Endothelial cell of umbilical vein (primary cell): ENCODE measurements around the gene ACTMAP. TPM values are rescaled to one million over a fixed set of nuclear protein-coding genes. Genes with fewer than 3 reads are reported as not detected.

Experiments used
- BruUV-seq: library from RNA; stranded (reverse); fragments of 400-500 nt; replicated peaks from 2 replicates; lab custom pipeline; 2021; lab: Mats Ljungman, UMichigan
- CTCF ChIA-PET: fragments of 300-600, 350-600 bp; sonication (Branson Sonifier 250); formaldehyde crosslinking; loops from one replicate; lab custom pipeline; 2021; ENCODE audit warnings: antibody characterized with exemption, inconsistent platforms; lab: Charles Lee
- POLR2A ChIA-PET: fragments of 300-600, 350-600 bp; sonication (Branson Sonifier 250); formaldehyde crosslinking; loops from one replicate; lab custom pipeline; 2021; ENCODE audit warnings: antibody characterized with exemption, inconsistent platforms; lab: Charles Lee
- DNase-seq: peaks from one replicate; pipeline ENCODE4 v3.0.0-alpha.2; 2011; ENCODE audit warnings: low read depth, low spot score
- FAIRE-seq: peaks from 2 replicates; lab custom pipeline; 2011; peaks lifted over from hg19 to GRCh38; lab: Jason Lieb, UNC
- H2AFZ ChIP-seq: 2 replicates; pipeline ENCODE4 v1.6.0; 2012; ENCODE audit warnings: low read depth, low read length, control low read depth, inconsistent platforms
- H3K27ac ChIP-seq: 2 replicates; pipeline ENCODE4 v1.5.1; 2011; ENCODE audit warnings: low read depth, mild to moderate bottlenecking, control low read depth, low read length, moderate library complexity; ENCODE audit not compliant: insufficient read depth
- H3K27me3 ChIP-seq, 2 experiments: 2 replicates each; pipeline versions ENCODE4 v1.6.0 to v1.6.1; 2011; ENCODE audit warnings: low read length in 2 of 2, mixed read lengths in 1 of 2; ENCODE audit not compliant: control insufficient read depth in 2 of 2, insufficient read depth in 2 of 2
- H3K36me3 ChIP-seq, 2 experiments: 2 replicates in 1 of 2; 3 replicates in 1 of 2; pipeline ENCODE4 v1.5.1; 2011; ENCODE audit warnings: low read length in 2 of 2, mild to moderate bottlenecking in 1 of 2, moderate library complexity in 1 of 2; ENCODE audit not compliant: control insufficient read depth in 2 of 2, insufficient read depth in 2 of 2; ENCODE audit errors: extremely low read depth in 1 of 2
- H3K4me1 ChIP-seq: 3 replicates; pipeline ENCODE4 v1.5.1; 2011; ENCODE audit warnings: mild to moderate bottlenecking, low read length; ENCODE audit not compliant: control insufficient read depth, insufficient read depth; ENCODE audit errors: extremely low read depth
- H3K4me2 ChIP-seq: 2 replicates; pipeline ENCODE4 v1.6.1; 2011; ENCODE audit warnings: low read length, control low read depth, mixed read lengths; ENCODE audit not compliant: insufficient read depth
- H3K4me3 ChIP-seq, 3 experiments: fragments of 200-600 bp in 1 of 3; sonication (generic), shearing (Covaris generic) in 1 of 3; replicated peaks in 1 of 3; 2 replicates each; pipeline ENCODE4 v1.5.1; 2011 to 2016; ENCODE audit warnings: control low read depth in 3 of 3, low read length in 3 of 3, mild to moderate bottlenecking in 2 of 3, inconsistent platforms in 1 of 3, low read depth in 1 of 3, moderate library complexity in 1 of 3; ENCODE audit not compliant: insufficient read depth in 1 of 3
- H3K79me2 ChIP-seq: 2 replicates; pipeline ENCODE4 v1.6.0; 2012; ENCODE audit warnings: low read length, inconsistent platforms; ENCODE audit not compliant: control insufficient read depth, insufficient read depth
- H3K9ac ChIP-seq: replicated peaks from 2 replicates; pipeline ENCODE3; 2011; ENCODE audit warnings: low read length, control low read depth; ENCODE audit not compliant: insufficient read depth; ENCODE audit errors: extremely low read depth
- H3K9me1 ChIP-seq: replicated peaks from 3 replicates; pipeline ENCODE4 v1.6.0; 2011; ENCODE audit warnings: mild to moderate bottlenecking, low read length; ENCODE audit not compliant: control insufficient read depth, insufficient read depth; ENCODE audit errors: extremely low read depth
- H3K9me3 ChIP-seq: replicated peaks from 2 replicates; pipeline ENCODE4 v1.5.1; 2012; ENCODE audit warnings: low read length, inconsistent platforms; ENCODE audit not compliant: control insufficient read depth, insufficient read depth
- H4K20me1 ChIP-seq: replicated peaks from 2 replicates; pipeline ENCODE3; 2011; ENCODE audit warnings: mild to moderate bottlenecking, low read length; ENCODE audit not compliant: control insufficient read depth, insufficient read depth; ENCODE audit errors: extremely low read depth
- EZH2 ChIP-seq: IDR thresholded peaks from 2 replicates; pipeline ENCODE4 v1.6.1; 2012; ENCODE audit warnings: borderline replicate concordance, low read depth, mild to moderate bottlenecking, moderate library complexity, low read length, inconsistent platforms; ENCODE audit not compliant: severe bottlenecking
- FOS ChIP-seq: IDR thresholded peaks from 2 replicates; pipeline ENCODE4 v1.6.1; 2011; ENCODE audit warnings: mild to moderate bottlenecking, low read length, moderate library complexity, borderline replicate concordance; ENCODE audit not compliant: insufficient read depth
- GATA2 ChIP-seq: IDR thresholded peaks from 2 replicates; pipeline ENCODE4 v1.7.0; 2011; ENCODE audit warnings: low read depth, mild to moderate bottlenecking, moderate library complexity, mixed read lengths, low read length; ENCODE audit not compliant: insufficient read length, insufficient read depth
- JUN ChIP-seq: IDR thresholded peaks from 2 replicates; pipeline ENCODE4 v1.6.1; 2011; ENCODE audit warnings: borderline replicate concordance, low read depth; ENCODE audit not compliant: insufficient read length, insufficient read depth
- MYC ChIP-seq: IDR thresholded peaks from one replicate; pipeline ENCODE4 v1.6.1; 2011; ENCODE audit warnings: mild to moderate bottlenecking, low read depth, low read length
- POLR2A ChIP-seq: IDR thresholded peaks from 2 replicates; pipeline ENCODE4 v1.6.1; 2012; ENCODE audit warnings: low read depth, mild to moderate bottlenecking, control low read depth, low read length
- POLR2AphosphoS5 ChIP-seq: IDR thresholded peaks from 2 replicates; pipeline ENCODE4 v1.6.1; 2012; ENCODE audit warnings: low read depth, mild to moderate bottlenecking, control low read depth, low read length, moderate library complexity; ENCODE audit not compliant: insufficient read depth
- dilution Hi-C: fragments of 300-500 bp; cut with MboI; formaldehyde crosslinking; loops from one replicate; pipeline ENCODE4 v1.15.0; 2019; ENCODE audit warnings: low sequenced_read_pairs; ENCODE audit not compliant: extremely low pct_ligation_motif_present
- intact Hi-C: fragments of 100-400 bp; cut with micrococcal nuclease; formaldehyde crosslinking; loops from one replicate; pipeline ENCODE4 v1.10.0; 2022
- polyA plus RNA-seq, 4 experiments: library from polyadenylated mRNA; depleted of rRNA in 3 of 4; stranded (reverse) in 3 of 4; unstranded in 1 of 4; fragments of >200 nt; gene quantifications; 2 replicates each; pipeline versions ENCODE4 v1.2.1 to v1.2.3, GENCODE V29; 2011 to 2012; ENCODE audit warnings: missing spikeins in 1 of 4
- total RNA-seq: library from RNA; stranded (reverse); gene quantifications from 2 replicates; pipeline ENCODE4 v1.2.3, GENCODE V29; 2021
- TF ChIP-seq, protein P1 (sequence below), 2 donors: IDR thresholded peaks; 1 replicate in 1 of 2; 2 replicates in 1 of 2; pipeline ENCODE4 v1.5.1; 2011; ENCODE audit warnings: low read length in 2 of 2, mild to moderate bottlenecking in 2 of 2, moderate library complexity in 2 of 2, control low read depth in 1 of 2, inconsistent platforms in 1 of 2, low read depth in 1 of 2; ENCODE audit not compliant: insufficient read depth in 1 of 2; ENCODE audit errors: extremely low read depth in 1 of 2
- TF ChIP-seq, protein P2 (sequence below): IDR thresholded peaks from 2 replicates; pipeline ENCODE4 v1.6.1; 2011; ENCODE audit not compliant: insufficient read depth, insufficient read length

The ACTMAP gene
- total and polyA plus RNA-seq, 2 donors (not counting 3 experiments of a cell fraction or from before 2014, with no cell fraction given), result 5.2 to 9.1 TPM

DNA sequence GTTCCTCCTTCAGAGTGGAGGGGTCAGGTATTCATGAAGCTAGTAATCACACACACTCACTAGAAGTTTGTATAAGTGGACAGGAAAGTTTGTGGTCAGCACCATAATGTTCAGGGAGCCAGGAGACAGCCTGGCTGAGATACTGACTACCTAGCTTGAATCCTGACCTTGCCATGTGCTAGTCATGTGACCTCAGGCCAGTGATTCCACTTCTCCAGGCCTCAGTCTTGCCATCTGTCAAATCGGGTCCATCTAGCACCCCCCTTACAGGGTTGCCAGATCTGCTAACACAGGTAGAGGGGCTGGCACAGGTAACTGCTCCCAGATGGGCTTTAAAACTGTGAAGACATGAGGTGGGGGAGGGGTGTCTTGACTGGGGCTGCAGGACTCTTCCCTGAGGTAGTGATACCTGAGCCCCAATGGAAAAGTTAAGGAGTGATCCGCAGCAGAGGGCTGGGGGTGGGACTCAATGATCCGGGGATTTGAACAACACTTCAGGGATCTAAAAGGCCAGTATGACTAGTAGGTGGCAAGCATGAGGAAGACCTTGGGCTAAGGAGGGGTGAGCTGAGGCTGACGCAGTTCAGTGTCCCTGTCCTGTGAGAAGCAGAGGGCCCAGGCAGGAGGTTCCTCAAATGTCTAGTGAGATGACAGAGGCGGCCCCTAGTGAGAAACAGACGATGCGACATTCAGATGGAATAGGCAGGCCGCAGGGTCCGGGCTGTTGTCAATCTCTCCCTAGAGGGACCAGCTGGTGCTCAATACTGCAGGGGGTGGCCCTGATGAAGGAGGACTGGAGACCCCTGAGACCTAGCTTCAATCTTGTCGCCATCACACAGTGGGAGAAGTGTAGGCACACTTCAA lies 8.5 kb downstream of the ACTMAP start:
- no TSS peak for BruUV-seq
- POLR2A ChIA-PET, result no interaction called here

More for the DNA sequence above, 8.5 kb downstream of the ACTMAP start:
- FAIRE-seq (no peak), DNase-seq (no peak)
- Histone ChIP-seq H3K9me3 (no peaks in the 10 kb centered on the region), H3K4me1 (peaks cover 9% of the 10 kb centered on the region), H3K4me2 (no peak overlapping the region), H3K27ac (no peak overlapping the region), H3K4me3 (no peak overlapping the region), H2AFZ (no peak overlapping the region), H3K9ac (no peak overlapping the region), H3K79me2 (no peaks in the 10 kb centered on the region), H3K27me3 (no peaks in the 10 kb centered on the region), H3K9me1 (no peaks in the 10 kb centered on the region), H3K36me3 (peaks cover 3 to 15% of the 10 kb centered on the region in 2 experiments), H4K20me1 (no peaks in the 10 kb centered on the region)
- intact Hi-C loops (no loop called here), dilution Hi-C loops (no loop called here)
- CTCF ChIA-PET, result interaction anchor here (0.7 kb wide), 1 partner anchor 78 kb away, joined by 3 read pairs; no protein-coding TSS in a partner anchor
- no peak for TF ChIP-seq JUN
- no peak for TF ChIP-seq GATA2
- TF ChIP-seq, protein P1, sequence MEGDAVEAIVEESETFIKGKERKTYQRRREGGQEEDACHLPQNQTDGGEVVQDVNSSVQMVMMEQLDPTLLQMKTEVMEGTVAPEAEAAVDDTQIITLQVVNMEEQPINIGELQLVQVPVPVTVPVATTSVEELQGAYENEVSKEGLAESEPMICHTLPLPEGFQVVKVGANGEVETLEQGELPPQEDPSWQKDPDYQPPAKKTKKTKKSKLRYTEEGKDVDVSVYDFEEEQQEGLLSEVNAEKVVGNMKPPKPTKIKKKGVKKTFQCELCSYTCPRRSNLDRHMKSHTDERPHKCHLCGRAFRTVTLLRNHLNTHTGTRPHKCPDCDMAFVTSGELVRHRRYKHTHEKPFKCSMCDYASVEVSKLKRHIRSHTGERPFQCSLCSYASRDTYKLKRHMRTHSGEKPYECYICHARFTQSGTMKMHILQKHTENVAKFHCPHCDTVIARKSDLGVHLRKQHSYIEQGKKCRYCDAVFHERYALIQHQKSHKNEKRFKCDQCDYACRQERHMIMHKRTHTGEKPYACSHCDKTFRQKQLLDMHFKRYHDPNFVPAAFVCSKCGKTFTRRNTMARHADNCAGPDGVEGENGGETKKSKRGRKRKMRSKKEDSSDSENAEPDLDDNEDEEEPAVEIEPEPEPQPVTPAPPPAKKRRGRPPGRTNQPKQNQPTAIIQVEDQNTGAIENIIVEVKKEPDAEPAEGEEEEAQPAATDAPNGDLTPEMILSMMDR (IDR thresholded peaks at IDR 0.05; ENCODE audit: extremely low read depth in 1 of 2, insufficient read depth in 1 of 2, low read depth in 1 of 2, low read length in 2 of 2), result no peak
- no peak for TF ChIP-seq EZH2
- TF ChIP-seq MYC, result no peak
- no peak for TF ChIP-seq POLR2A
- TF ChIP-seq FOS, result no peak
- no peak for TF ChIP-seq POLR2AphosphoS5
- TF ChIP-seq, protein P2, sequence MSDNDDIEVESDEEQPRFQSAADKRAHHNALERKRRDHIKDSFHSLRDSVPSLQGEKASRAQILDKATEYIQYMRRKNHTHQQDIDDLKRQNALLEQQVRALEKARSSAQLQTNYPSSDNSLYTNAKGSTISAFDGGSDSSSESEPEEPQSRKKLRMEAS, result no peak
